ENCODE data around the gene RRM2.

RRM2 gene

GRCh38 chr2:10095175-10095574 lies 27.4 kb upstream of the RRM2 start:
- no peaks in the 10 kb centered on the region for H4K20me1 ChIP-seq (ENCODE audit: insufficient read depth, low read length)
- no peak overlapping the region for H3K27ac ChIP-seq (ENCODE audit: low read length)
- no peaks in the 10 kb centered on the region for H3K4me1 ChIP-seq (ENCODE audit: insufficient read depth, low read length)
- no peaks in the 10 kb centered on the region for H3K79me2 ChIP-seq (ENCODE audit: insufficient read depth, low read length)
- no peak overlapping the region for H3K9ac ChIP-seq (ENCODE audit: low read depth, low read length)
- no peak for TF ChIP-seq CTCF (IDR thresholded peaks at IDR 0.05; ENCODE audit: borderline replicate concordance, extremely low read depth, low read length, poor library complexity, severe bottlenecking)
- TF ChIP-seq EZH2 (IDR thresholded peaks at IDR 0.05; ENCODE audit: borderline replicate concordance, low read depth, low read length, severe bottlenecking), result no peak
- no peaks in the 10 kb centered on the region for H3K27me3 ChIP-seq (ENCODE audit: insufficient read depth, low read length, poor library complexity)
- DNase-seq (no peak), ATAC-seq (ENCODE audit: insufficient read depth, low read depth) (no peak)
- H2AFZ ChIP-seq (ENCODE audit: low read depth, low read length), result no peak overlapping the region
- H3K36me3 ChIP-seq (ENCODE audit: insufficient read depth, low read length), result no peaks in the 10 kb centered on the region
- H3K9me3 ChIP-seq (ENCODE audit: insufficient read depth, low read length, severe bottlenecking), result no peaks in the 10 kb centered on the region
- H3K4me2 ChIP-seq (ENCODE audit: insufficient read depth, low read length), result no peak overlapping the region
- H3K4me3 ChIP-seq (ENCODE audit: low read depth in 1 of 2, low read length in 2 of 2), result no peak overlapping the region

DNA sequence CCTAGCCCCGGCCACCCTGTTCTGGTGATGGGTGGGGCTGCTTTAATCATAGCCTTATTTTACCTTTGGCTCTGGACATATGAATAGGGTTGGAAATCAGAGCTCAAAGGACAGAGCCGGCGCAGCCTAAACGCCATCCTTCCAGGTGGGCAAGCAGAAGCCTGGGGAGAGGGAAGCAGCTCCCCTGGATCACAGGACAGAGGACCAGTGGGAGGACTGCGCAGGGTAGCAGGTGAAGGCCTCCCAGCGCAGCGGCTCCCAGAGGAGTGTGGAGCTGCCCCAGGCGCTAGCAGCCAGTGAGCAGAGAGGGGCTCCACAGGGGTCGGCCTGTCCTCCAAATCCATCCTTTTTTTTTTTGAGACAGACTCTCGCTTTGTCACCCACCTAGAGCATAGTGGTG lies 25.9 kb upstream of the RRM2 start:
- no peaks in the 10 kb centered on the region for H3K79me2 ChIP-seq (ENCODE audit: insufficient read depth, low read length)
- H3K27me3 ChIP-seq (ENCODE audit: insufficient read depth, low read length, poor library complexity), result no peaks in the 10 kb centered on the region
- TF ChIP-seq CTCF (IDR thresholded peaks at IDR 0.05; ENCODE audit: borderline replicate concordance, extremely low read depth, low read length, poor library complexity, severe bottlenecking) (no peak), EZH2 (IDR thresholded peaks at IDR 0.05; ENCODE audit: borderline replicate concordance, low read depth, low read length, severe bottlenecking) (no peak)
- H3K4me3 ChIP-seq (ENCODE audit: low read depth in 1 of 2, low read length in 2 of 2), result no peak overlapping the region
- H3K4me1 ChIP-seq (ENCODE audit: insufficient read depth, low read length), result no peaks in the 10 kb centered on the region
- H4K20me1 ChIP-seq (ENCODE audit: insufficient read depth, low read length), result no peaks in the 10 kb centered on the region
- ATAC-seq (ENCODE audit: insufficient read depth, low read depth) (no peak), DNase-seq (no peak)
- H3K36me3 ChIP-seq (ENCODE audit: insufficient read depth, low read length), result no peaks in the 10 kb centered on the region
- H3K27ac ChIP-seq (ENCODE audit: low read length), result no peak overlapping the region
- H3K4me2 ChIP-seq (ENCODE audit: insufficient read depth, low read length), result no peak overlapping the region
- H3K9me3 ChIP-seq (ENCODE audit: insufficient read depth, low read length, severe bottlenecking), result no peaks in the 10 kb centered on the region
- no peak overlapping the region for H3K9ac ChIP-seq (ENCODE audit: low read depth, low read length)
- H2AFZ ChIP-seq (ENCODE audit: low read depth, low read length), result no peak overlapping the region

DNA sequence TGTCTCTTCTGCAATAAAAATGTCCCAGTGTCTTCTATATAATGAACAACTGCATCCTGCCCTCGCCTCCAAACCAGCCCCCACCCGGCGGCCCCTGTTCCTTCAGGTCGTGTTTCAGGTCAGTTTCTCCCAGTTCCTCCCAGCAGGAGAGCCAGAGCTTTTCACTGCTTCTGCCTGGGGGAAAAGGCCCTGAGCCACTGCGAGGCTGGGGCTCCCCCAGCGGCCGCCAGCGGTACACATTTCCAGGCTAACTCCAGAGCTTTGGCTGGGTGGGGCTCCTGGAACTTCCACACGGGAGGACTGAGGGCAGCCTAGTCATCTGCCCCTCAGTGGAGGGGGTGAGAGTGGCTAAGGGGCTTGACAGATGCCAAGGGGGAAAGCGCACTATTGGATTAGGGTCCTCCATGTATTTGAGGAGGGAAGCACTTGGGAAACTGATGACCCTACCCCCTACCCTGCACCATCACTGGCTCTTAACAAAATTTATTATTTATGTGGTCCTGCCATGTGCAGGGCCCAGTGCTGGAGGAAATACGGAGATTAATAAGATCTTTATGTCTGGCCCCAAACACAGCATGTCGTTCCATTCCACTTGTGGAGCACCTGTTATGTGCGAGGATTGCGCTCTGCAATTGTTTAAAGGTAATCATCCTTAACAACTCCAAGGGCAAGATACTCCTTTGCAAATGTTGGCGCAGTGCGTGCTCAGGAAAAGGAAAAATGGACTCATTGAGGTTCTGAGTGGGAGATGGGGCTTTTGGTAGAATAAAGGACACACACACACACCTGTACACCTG lies 25.0 kb upstream of the RRM2 start:
- Histone ChIP-seq H4K20me1 (ENCODE audit: insufficient read depth, low read length) (no peaks in the 10 kb centered on the region), H2AFZ (ENCODE audit: low read depth, low read length) (no peak overlapping the region), H3K9ac (ENCODE audit: low read depth, low read length) (no peak overlapping the region), H3K36me3 (ENCODE audit: insufficient read depth, low read length) (no peaks in the 10 kb centered on the region), H3K9me3 (ENCODE audit: insufficient read depth, low read length, severe bottlenecking) (no peaks in the 10 kb centered on the region), H3K4me1 (ENCODE audit: insufficient read depth, low read length) (no peaks in the 10 kb centered on the region), H3K4me2 (ENCODE audit: insufficient read depth, low read length) (no peak overlapping the region), H3K27ac (ENCODE audit: low read length) (no peak overlapping the region), H3K4me3 (ENCODE audit: low read depth in 1 of 2, low read length in 2 of 2) (no peak overlapping the region), H3K79me2 (ENCODE audit: insufficient read depth, low read length) (no peaks in the 10 kb centered on the region), H3K27me3 (ENCODE audit: insufficient read depth, low read length, poor library complexity) (no peaks in the 10 kb centered on the region)
- DNase-seq (peak; percentile 46), ATAC-seq (ENCODE audit: insufficient read depth, low read depth) (peak; percentile 90)
- TF ChIP-seq EZH2 (IDR thresholded peaks at IDR 0.05; ENCODE audit: borderline replicate concordance, low read depth, low read length, severe bottlenecking) (no peak), CTCF (IDR thresholded peaks at IDR 0.05; ENCODE audit: borderline replicate concordance, extremely low read depth, low read length, poor library complexity, severe bottlenecking) (peak; percentile 74)
